GM12878 (cell line): ENCODE measurements around the gene DMXL1. TPM values are rescaled to one million over a fixed set of nuclear protein-coding genes. Genes with fewer than 3 reads are reported as not detected.

Experiments used
- ATAC-seq: fragments of 200-7000 bp; cut with Tn5 transposase; 3 replicates; pipeline ENCODE4 v1.9.1; 2020; ENCODE audit warnings: mild to moderate bottlenecking, moderate library complexity
- BruUV-seq: library from RNA; stranded (reverse); fragments of 400-500 nt; replicated peaks from 2 replicates; lab custom pipeline; 2021; lab: Mats Ljungman, UMichigan
- CTCF ChIA-PET: fragments of 300-600 bp; sonication (Branson Sonifier 250); formaldehyde crosslinking; extraction: SDS; loops from one replicate; lab custom pipeline; 2021; ENCODE audit warnings: inconsistent platforms; lab: Yijun Ruan, JAX
- POLR2A ChIA-PET: fragments of 350-600 bp; formaldehyde crosslinking; extraction: SDS; loops from one replicate; lab custom pipeline; 2021; ENCODE audit warnings: inconsistent platforms; lab: Charles Lee
- RAD21 ChIA-PET: fragments of 300-600 bp; sonication (Branson Sonifier 250); formaldehyde crosslinking; loops from one replicate; lab custom pipeline; 2023; ENCODE audit warnings: antibody characterized with exemption; ENCODE audit not compliant: unreplicated experiment; lab: Charles Lee
- SMC1A ChIA-PET: fragments of 300-600 bp; sonication (Branson Sonifier 250); formaldehyde crosslinking; loops from one replicate; lab custom pipeline; 2023; ENCODE audit not compliant: unreplicated experiment, uncharacterized antibody; lab: Charles Lee
- DNase-seq: peaks from one replicate; pipeline ENCODE4 v3.0.0-alpha.2; 2011; ENCODE audit warnings: low read depth, low spot score
- FAIRE-seq: peaks from 3 replicates; lab custom pipeline; 2011; peaks lifted over from hg19 to GRCh38; lab: Jason Lieb, UNC
- H2AFZ ChIP-seq: 2 replicates; pipeline ENCODE4 v1.6.0; 2011; ENCODE audit warnings: low read depth, low read length, control low read depth; ENCODE audit not compliant: control insufficient read depth
- H3K27ac ChIP-seq: 2 replicates; pipeline ENCODE4 v1.5.1; 2011; ENCODE audit warnings: control low read depth; ENCODE audit not compliant: control insufficient read depth, insufficient read depth
- H3K27me3 ChIP-seq, 2 experiments: replicated peaks in 1 of 2; 2 replicates each; pipeline versions ENCODE4 v1.6.0 to v1.6.1; 2011; ENCODE audit warnings: low read length in 1 of 2; ENCODE audit not compliant: control insufficient read depth in 2 of 2, insufficient read depth in 2 of 2
- H3K36me3 ChIP-seq, 2 experiments: 2 replicates each; pipeline ENCODE4 v1.5.1; 2011; ENCODE audit warnings: low read length in 1 of 2; ENCODE audit not compliant: control insufficient read depth in 2 of 2, insufficient read depth in 2 of 2
- H3K4me1 ChIP-seq: 2 replicates; pipeline ENCODE4 v1.6.1; 2011; ENCODE audit warnings: mild to moderate bottlenecking, low read length, moderate library complexity, mixed read lengths; ENCODE audit not compliant: control insufficient read depth, insufficient read depth
- H3K4me2 ChIP-seq: 2 replicates; pipeline ENCODE4 v1.6.0; 2011; ENCODE audit warnings: control low read depth; ENCODE audit not compliant: control insufficient read depth, insufficient read depth
- H3K4me3 ChIP-seq: fragments of 200-600 bp; sonication (generic); 2 replicates; pipeline ENCODE4 v1.5.1; 2016
- H3K79me2 ChIP-seq: 2 replicates; pipeline ENCODE4 v1.6.0; 2011; ENCODE audit warnings: low read length; ENCODE audit not compliant: control insufficient read depth, insufficient read depth
- H3K9ac ChIP-seq: 2 replicates; pipeline ENCODE4 v1.8.0; 2011; ENCODE audit warnings: low read length, control low read depth, mixed read lengths; ENCODE audit not compliant: control insufficient read depth, insufficient read depth
- H3K9me3 ChIP-seq: replicated peaks from 3 replicates; pipeline ENCODE4 v1.5.1; 2011; ENCODE audit warnings: mild to moderate bottlenecking, low read length; ENCODE audit not compliant: control insufficient read depth, insufficient read depth
- H4K20me1 ChIP-seq: 2 replicates; pipeline ENCODE4 v1.6.0; 2011; ENCODE audit not compliant: control insufficient read depth, insufficient read depth
- NR2C2 ChIP-seq: IDR thresholded peaks from 2 replicates; pipeline ENCODE4 v1.6.1; 2011; ENCODE audit warnings: borderline replicate concordance, low read depth; ENCODE audit not compliant: control insufficient read depth, insufficient read length
- WGBS: methylation state at CpG from one replicate; pipeline ENCODE4 v1.1.6; 2016; ENCODE audit warnings: low lambda C conversion rate; ENCODE audit not compliant: insufficient replicate concordance, insufficient coverage; ENCODE audit errors: missing lambda C conversion rate; 5-methylcytosine and 5-hydroxymethylcytosine counted together
- in situ Hi-C: fragments of 300-500 bp; cut with MboI; formaldehyde crosslinking; loops from 9 replicates; pipeline ENCODE4 v1.14.3; 2018; ENCODE audit warnings: mixed read lengths
- intact Hi-C: fragments of 100-400 bp; cut with micrococcal nuclease; formaldehyde crosslinking; loops from one replicate; pipeline ENCODE4 v1.14.2; 2022; ENCODE audit not compliant: unreplicated experiment
- polyA plus RNA-seq, 11 experiments: library from polyadenylated mRNA; depleted of rRNA in 4 of 11; unstranded in 6 of 11; stranded (reverse) in 5 of 11; fragments of >200 nt; fragmentation: Nextera tagmentation in 4 of 11; fragmentation: Illumina TruSeq in 1 of 11; extraction: Ambion mirVana in 4 of 11; extraction: Trizol in 1 of 11; gene quantifications; 1 replicate in 1 of 11; 2 replicates in 10 of 11; pipeline versions ENCODE4 v1.2.1 to v1.2.3, GENCODE V29; 2011 to 2016; ENCODE audit warnings: inconsistent platforms in 2 of 11, missing spikeins in 2 of 11, low read depth in 1 of 11
- total RNA-seq, 4 experiments: library from RNA; depleted of rRNA in 3 of 4; stranded (reverse); fragments of >200 nt in 3 of 4; fragmentation: Illumina TruSeq in 1 of 4; extraction: Trizol in 1 of 4; gene quantifications; 2 replicates each; pipeline versions ENCODE4 v1.2.1 to v1.2.3, GENCODE V29; 2013 to 2021
- TF ChIP-seq, protein P1 (sequence below): fragments of 450-650 bp; formaldehyde crosslinking; IDR thresholded peaks from 2 replicates; pipeline ENCODE4 v1.4.0; 2020; ENCODE audit warnings: mild to moderate bottlenecking, moderate library complexity

DMXL1 gene
- total and polyA plus RNA-seq, 10 of the 15 experiments (the other 5 are each of a cell fraction or from before 2014, with no cell fraction given): 9.1 to 67.7 (median 34.1) TPM

DNA sequence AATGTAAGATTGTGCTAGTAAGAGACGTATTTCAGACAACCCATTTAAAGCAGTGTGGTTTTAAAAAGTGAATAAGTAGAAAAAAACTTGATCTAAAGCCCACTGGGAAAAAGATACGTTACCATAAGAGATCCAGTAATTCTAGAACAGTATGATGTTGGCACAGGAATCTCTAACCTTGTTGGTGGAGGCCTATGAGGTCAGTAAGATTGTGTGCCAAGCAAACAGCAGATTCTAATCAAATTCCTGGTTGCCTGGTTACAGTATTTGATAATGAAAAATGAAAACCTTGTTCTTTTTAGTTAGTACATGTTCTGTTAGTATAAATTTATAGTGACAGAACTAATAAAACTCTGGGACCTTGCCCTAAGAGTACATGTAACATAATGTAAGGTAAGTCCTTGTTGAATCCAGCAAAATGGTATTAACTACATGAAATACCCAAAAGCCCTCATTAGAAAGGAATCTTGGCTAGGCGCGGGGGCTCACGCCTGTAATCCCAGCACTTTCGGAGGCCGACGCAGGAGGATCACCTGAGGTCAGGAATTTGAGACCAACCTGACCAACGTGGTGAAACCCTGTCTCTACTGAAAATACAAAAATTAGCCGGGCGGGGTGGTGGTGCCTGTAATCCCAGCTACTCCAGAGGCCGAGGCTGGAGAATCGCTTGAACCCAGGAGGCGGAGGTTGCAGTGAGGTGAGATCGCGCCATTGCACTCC lies 33.2 kb upstream of the DMXL1 start (continued):
- TF ChIP-seq, protein P1, sequence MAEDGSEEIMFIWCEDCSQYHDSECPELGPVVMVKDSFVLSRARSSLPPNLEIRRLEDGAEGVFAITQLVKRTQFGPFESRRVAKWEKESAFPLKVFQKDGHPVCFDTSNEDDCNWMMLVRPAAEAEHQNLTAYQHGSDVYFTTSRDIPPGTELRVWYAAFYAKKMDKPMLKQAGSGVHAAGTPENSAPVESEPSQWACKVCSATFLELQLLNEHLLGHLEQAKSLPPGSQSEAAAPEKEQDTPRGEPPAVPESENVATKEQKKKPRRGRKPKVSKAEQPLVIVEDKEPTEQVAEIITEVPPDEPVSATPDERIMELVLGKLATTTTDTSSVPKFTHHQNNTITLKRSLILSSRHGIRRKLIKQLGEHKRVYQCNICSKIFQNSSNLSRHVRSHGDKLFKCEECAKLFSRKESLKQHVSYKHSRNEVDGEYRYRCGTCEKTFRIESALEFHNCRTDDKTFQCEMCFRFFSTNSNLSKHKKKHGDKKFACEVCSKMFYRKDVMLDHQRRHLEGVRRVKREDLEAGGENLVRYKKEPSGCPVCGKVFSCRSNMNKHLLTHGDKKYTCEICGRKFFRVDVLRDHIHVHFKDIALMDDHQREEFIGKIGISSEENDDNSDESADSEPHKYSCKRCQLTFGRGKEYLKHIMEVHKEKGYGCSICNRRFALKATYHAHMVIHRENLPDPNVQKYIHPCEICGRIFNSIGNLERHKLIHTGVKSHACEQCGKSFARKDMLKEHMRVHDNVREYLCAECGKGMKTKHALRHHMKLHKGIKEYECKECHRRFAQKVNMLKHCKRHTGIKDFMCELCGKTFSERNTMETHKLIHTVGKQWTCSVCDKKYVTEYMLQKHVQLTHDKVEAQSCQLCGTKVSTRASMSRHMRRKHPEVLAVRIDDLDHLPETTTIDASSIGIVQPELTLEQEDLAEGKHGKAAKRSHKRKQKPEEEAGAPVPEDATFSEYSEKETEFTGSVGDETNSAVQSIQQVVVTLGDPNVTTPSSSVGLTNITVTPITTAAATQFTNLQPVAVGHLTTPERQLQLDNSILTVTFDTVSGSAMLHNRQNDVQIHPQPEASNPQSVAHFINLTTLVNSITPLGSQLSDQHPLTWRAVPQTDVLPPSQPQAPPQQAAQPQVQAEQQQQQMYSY (CRISPR knock-in tag): no peak

DNA sequence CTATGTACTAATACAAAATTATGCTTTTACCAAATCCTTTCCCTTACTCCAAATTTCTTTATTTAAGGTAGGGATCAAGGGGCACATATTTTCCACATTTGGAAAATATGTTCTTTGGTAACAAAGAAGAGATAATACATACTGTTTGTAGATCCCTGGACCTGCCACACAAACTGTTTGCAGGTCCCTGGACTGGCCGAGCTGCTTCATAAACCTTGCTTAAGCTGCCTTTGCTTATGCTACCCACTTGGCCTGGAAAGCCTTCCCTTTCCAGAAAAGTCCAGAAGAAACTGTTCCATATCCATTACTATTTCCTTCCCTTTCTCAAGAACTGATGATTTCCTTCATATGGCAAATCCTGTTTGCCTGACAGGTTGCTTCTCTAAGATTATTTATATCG lies 22.6 kb upstream of the DMXL1 start:
- ChIA-PET CTCF (interaction anchor here (0.6 to 1.2 kb wide), 5 partner anchors 15 to 364 kb away, joined by 3 to 6 read pairs (median 4); partner anchors contain the start of gene DMXL1), SMC1A (interaction anchor here (0.6 to 2.1 kb wide), 9 partner anchors 12 to 365 kb away, joined by 3 to 10 read pairs (median 5); partner anchors contain the start of gene DTWD2), RAD21 (interaction anchor here (1.0 to 1.5 kb wide), 2 partner anchors 26 to 60 kb away, joined by 4 to 6 read pairs; partner anchors contain the start of gene DTWD2), POLR2A (no interaction called here)
- Histone ChIP-seq H3K4me2 (no peak overlapping the region), H3K79me2 (no peaks in the 10 kb centered on the region), H3K4me3 (no peak overlapping the region), H4K20me1 (no peaks in the 10 kb centered on the region), H3K27ac (no peak overlapping the region), H2AFZ (no peak overlapping the region), H3K27me3 (no peaks in the 10 kb centered on the region), H3K36me3 (no peaks in the 10 kb centered on the region), H3K4me1 (no peaks in the 10 kb centered on the region), H3K9me3 (no peaks in the 10 kb centered on the region), H3K9ac (no peak overlapping the region)
- DNase-seq: no peak
- no TSS peak for BruUV-seq
- WGBS: 89% methylated on average over 2 of the region's 2 CpGs
- no peak for TF ChIP-seq NR2C2
- intact Hi-C loops: no loop called here
- no peak for FAIRE-seq
- in situ Hi-C loops: no loop called here
- no peak for ATAC-seq
